ENCODE measurements around the gene FAM234A.
"Not testable (repeated sequence)": the region's sequence is repeated elsewhere in the genome, so short reads cannot be mapped to it uniquely, and the experiment has no call there.

FAM234A gene

GRCh38 chr16:239948-240277 is 5.3 kb downstream of the FAM234A start:
- DNase-seq, result no peak

- no peak for DNase-seq
Measured at GRCh38 chr16:240559-240958, 5.9 kb downstream of the FAM234A start.

GRCh38 chr16:242281-242680 is 7.7 kb downstream of the FAM234A start:
- DNase-seq, result no peak

- no peak for DNase-seq
Measured at GRCh38 chr16:243348-243747, 8.7 kb downstream of the FAM234A start.

GRCh38 chr16:245105-245504 is 10.5 kb downstream of the FAM234A start:
- no peak for DNase-seq

GRCh38 chr16:247027-247426 is 12.4 kb downstream of the FAM234A start:
- no peak for DNase-seq

GRCh38 chr16:249431-249830 is 14.8 kb downstream of the FAM234A start:
- no peak for DNase-seq

GRCh38 chr16:252366-253337 is 18.0 kb downstream of the FAM234A start:
- no peak for DNase-seq

GRCh38 chr16:253833-254232 is 19.2 kb downstream of the FAM234A start:
- DNase-seq, result no peak

- DNase-seq, result no peak
Measured at GRCh38 chr16:254461-254860, 19.8 kb downstream of the FAM234A start.

GRCh38 chr16:255183-255582 is 20.6 kb downstream of the FAM234A start:
- no peak for DNase-seq

- not testable (repeated sequence) for DNase-seq
Measured at GRCh38 chr16:258091-258490, 23.5 kb downstream of the FAM234A start.

- DNase-seq, result no peak
Measured at GRCh38 chr16:259226-259625, 24.6 kb downstream of the FAM234A start.

GRCh38 chr16:259814-260253 is 25.2 kb downstream of the FAM234A start:
- DNase-seq, result no peak

- DNase-seq, result no peak
Measured at GRCh38 chr16:260326-260725, 25.7 kb downstream of the FAM234A start.

GRCh38 chr16:261031-261691 is 26.5 kb downstream of the FAM234A start:
- DNase-seq, result peak; percentile 44

GRCh38 chr16:262121-262745 is 27.6 kb downstream of the FAM234A start:
- DNase-seq, result no peak

- no peak for DNase-seq
Measured at GRCh38 chr16:263182-263774, 28.7 kb downstream of the FAM234A start.

- no peak for DNase-seq
Measured at GRCh38 chr16:263944-264343, 29.3 kb downstream of the FAM234A start.

GRCh38 chr16:264440-264951 is 29.9 kb downstream of the FAM234A start:
- DNase-seq, result no peak

- no peak for DNase-seq
Measured at GRCh38 chr16:265002-265529, 30.4 kb downstream of the FAM234A start.

- no peak for DNase-seq
Measured at GRCh38 chr16:265711-266110, 31.1 kb downstream of the FAM234A start.

All from NCI-H1694 (cell line).